SHP77 treated with DMSO at 0.1 percent for 48 hours (cell line): ENCODE data around the gene LYRM4.
"Not testable (repeated sequence)": the region's sequence is repeated elsewhere in the genome, so short reads cannot be mapped to it uniquely, and the experiment has no call there.

ENCODE experiments used
- DNase-seq: peaks from one replicate; lab custom pipeline; 2025; lab: John Stamatoyannopoulos, UW

Gene LYRM4

GRCh38 chr6:5120543-5120942, 140.2 kb downstream of the LYRM4 start:
- not testable (repeated sequence) for DNase-seq

GRCh38 chr6:5120011-5120410, 140.7 kb downstream of the LYRM4 start:
- DNase-seq, result no peak

GRCh38 chr6:5119090-5119951, 141.4 kb downstream of the LYRM4 start:
- no peak for DNase-seq

DNA sequence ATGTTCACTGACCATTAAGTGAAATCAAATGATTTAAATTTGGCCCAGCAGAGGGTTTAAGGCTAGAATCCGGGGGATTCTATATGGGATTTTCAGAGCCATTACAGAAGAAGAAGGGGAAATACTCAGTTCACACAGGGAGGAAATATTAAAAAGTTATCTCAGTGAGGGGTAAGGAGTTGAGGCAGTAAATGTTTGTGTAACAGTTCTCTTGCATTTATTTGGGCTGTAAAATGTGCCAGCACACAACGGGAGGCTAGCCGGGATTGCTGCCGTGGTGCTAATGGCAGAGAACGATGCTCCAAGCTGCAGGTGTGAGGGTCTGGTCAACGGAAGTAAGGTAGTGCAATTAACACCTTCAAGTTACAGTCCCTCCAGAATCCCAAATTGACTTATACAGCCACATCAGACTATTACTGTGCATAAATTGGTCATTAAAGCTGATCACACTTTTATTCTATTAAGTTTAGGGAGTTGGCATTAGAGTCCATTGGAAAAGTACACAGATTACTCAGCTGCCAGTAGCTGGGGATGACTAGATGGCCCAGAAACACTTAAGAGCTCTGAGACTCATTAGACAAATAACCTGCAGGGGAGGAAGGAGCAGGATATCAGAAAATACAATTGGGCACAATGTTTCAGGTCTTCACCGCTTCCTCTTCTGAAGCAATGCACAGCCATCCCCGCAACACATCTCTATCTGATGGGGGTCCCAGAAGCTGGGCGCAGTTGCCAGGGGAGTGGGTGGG, 144.3 kb downstream of the LYRM4 start:
- no peak for DNase-seq

DNA sequence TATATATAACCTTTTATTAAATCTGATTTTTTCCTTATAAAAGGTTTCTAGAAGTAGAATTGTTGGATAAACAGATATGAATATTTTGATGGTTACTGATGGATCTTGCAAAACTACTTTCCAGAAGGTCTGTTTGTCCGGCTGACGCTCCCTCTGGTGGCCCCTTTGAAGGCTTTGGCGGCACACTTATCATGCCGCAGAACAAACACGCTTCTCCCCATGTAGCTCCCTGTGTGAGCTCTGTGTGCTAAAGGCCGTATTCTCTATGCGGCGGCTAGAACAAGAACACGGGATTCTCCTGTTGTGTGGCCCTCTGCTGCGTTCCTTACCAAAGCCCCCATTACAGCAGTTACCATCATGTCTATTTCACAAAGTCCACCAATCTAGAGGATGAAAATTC, 145.6 kb downstream of the LYRM4 start:
- DNase-seq, result no peak

- DNase-seq, result no peak
These were observed 147.7 kb downstream of the LYRM4 start for GRCh38 chr6:5113096-5113495.

- no peak for DNase-seq
These were observed 148.5 kb downstream of the LYRM4 start for GRCh38 chr6:5112066-5112799.

DNA sequence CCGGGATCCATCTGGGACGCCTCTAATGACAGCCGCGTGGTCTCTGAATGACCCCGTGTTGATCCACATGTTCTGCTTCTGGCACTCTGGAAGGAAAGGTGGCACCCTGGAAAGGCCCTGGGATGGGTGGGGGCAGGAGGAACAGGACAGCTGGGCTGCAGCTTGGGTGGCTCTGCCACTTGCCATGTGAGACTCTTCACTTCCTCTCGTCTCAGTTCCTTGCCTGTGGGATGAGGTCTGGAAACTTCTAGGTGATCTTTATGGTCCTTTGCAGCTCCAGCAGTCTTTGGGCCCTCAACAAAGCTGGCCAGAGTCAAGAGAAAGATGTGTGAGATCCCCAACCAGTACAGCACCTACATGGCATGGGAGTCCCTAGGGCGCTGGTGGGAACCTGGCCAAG, 149.1 kb downstream of the LYRM4 start:
- DNase-seq, result no peak

DNA sequence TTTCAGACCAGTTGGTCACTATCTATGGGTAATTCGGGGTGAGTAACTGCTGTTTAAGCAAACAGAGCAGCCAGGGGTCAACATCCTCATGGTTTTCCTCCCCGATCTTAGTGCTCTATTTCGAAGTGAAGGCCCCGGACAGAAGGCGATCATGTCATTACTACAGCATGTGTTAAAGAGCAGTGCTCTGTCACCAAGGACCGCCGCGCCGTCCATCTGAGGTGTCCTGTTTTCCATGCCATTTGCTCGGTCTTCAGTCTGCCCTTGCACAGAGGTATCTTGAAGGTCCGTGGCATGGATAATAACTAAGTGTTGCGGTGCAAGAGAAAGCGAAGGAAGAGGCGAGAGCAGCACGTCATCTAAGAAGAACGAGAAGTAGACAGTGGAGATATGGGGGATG, 150.5 kb downstream of the LYRM4 start:
- no peak for DNase-seq

GRCh38 chr6:5109436-5109835, 151.3 kb downstream of the LYRM4 start:
- DNase-seq, result no peak

- DNase-seq, result no peak
These were observed 152.1 kb downstream of the LYRM4 start for GRCh38 chr6:5108536-5109150.

GRCh38 chr6:5108068-5108467, 152.7 kb downstream of the LYRM4 start:
- DNase-seq, result no peak

DNA sequence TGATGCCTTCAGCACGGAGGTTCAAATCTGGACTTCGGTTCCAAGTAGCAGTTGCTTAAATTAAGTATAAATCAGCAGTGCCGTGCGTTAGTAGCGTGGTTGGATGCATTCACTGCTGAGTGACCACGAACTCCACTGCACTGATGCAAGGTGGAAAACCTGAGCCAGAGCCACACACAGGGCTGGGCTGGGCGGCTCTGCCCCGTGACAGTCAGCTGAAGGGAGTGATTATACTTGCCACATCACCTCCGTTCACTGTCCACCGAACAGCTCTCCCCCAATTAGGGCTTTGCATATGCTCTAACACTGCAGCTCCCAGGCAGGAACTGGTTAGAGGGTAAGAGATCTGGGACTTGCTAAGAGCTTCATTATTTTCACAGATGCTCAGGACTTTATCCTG, 153.4 kb downstream of the LYRM4 start:
- no peak for DNase-seq

- DNase-seq, result no peak
These were observed 155.6 kb downstream of the LYRM4 start for GRCh38 chr6:5105146-5105545.

DNA sequence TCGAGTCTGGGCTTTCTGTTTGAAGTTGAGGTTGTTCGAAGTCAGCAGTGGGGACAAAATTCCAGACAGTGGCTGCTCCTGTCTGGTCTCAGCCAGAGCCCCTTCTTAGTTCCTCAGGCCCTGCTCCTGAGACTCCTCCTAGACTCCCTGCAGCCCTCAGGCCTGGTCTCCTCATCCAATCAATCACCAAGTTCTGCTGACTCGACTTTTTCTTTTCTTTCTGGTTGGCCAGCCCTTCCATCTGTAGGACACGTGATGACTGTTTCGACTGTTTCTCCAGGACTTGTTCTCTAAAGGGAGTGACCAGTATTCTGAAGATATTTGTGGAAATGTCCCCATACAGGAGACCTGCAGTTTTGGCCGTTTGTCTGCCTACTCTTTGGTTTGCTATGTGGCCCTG, 156.1 kb downstream of the LYRM4 start:
- DNase-seq, result no peak

DNA sequence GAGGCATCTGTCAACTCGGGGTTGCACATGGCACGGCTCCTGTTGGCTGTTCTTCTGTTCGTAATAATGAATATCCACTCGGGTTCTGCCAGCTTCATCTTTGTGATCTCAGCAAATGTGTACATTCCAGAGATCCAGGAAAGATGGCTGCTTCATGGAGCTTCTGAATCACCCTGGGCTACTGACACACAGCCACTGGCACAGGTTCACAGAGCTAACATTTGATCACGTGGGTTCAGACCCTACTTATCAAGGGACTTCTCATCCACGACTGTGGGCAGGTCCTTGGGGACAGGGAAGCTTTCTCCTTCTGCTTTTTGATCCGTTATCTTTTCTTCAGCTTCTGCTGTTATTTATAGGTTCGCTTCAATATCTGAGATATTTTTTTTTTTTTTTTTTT, 157.5 kb downstream of the LYRM4 start:
- DNase-seq, result no peak

GRCh38 chr6:5102267-5102970, 158.3 kb downstream of the LYRM4 start:
- no peak for DNase-seq

- no peak for DNase-seq
These were observed 159.9 kb downstream of the LYRM4 start for GRCh38 chr6:5100806-5101205.

- DNase-seq, result no peak
These were observed 161.2 kb downstream of the LYRM4 start for GRCh38 chr6:5099537-5099936.

DNA sequence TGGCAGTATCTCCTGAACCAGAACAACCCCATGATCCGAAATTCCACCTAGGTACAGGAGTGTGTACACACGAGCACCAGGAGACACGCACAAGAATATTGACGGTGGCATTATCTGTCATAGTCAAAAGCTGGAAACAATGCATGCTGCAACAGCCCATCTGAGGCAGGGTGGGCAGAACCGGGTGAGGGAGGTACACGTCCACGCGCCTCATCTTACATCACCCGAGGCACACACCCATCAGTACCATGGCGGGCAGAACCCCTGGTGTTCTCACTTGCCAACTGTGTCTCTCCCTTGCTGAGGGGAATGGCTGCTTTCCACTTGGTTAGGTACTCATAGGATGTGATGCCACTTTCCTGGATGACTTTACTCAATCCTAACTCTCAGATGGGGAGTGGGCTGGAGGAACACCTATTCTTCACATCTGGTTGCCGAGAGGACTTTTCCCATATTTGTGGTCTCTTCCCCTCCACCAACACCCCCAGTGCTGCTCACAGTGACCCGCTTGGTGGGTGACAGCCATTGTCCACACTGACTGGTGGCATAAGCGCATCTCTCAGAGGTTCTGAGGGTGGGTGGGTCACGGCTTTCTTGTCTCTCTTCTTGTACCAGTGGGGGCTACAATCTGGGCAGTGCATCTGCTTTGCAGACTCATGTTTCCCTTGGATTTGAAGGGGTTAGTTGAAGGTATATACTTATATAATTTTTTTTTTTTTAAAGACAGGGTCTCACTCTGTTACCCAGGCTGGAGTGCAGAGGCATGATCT, 162.1 kb downstream of the LYRM4 start:
- DNase-seq, result no peak

DNA sequence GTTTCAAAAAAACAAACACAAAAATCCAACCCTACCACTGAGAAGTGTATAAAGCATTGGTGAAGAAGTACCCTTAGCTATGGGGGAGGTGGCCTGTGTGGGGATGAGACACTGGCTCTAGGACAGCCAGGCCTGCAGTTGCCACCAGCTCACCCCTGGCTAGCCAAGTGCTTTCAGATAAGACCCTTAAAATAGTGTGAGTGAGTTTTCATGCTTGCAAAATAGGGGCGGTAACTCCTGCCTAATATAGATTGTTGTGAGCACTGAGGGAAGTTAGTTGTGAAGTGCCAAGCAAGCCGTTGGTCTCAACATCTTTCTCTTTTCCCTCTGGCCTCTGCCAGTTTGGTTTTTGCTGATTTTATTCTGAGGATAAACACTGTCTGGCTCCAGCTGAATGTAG, 164.3 kb downstream of the LYRM4 start:
- DNase-seq, result no peak
